GM18511 (cell line): ENCODE data around the gene MANF.
"Not testable (repeated sequence)": the region's sequence is repeated elsewhere in the genome, so short reads cannot be mapped to it uniquely, and the experiment has no call there.

Source experiments
- ATAC-seq: cut with Tn5 transposase; IDR thresholded peaks from one replicate; pipeline ENCODE4 v1.9.1; 2021; ENCODE audit warnings: mild to moderate bottlenecking, moderate library complexity; ENCODE audit not compliant: unreplicated experiment

Gene MANF

DNA sequence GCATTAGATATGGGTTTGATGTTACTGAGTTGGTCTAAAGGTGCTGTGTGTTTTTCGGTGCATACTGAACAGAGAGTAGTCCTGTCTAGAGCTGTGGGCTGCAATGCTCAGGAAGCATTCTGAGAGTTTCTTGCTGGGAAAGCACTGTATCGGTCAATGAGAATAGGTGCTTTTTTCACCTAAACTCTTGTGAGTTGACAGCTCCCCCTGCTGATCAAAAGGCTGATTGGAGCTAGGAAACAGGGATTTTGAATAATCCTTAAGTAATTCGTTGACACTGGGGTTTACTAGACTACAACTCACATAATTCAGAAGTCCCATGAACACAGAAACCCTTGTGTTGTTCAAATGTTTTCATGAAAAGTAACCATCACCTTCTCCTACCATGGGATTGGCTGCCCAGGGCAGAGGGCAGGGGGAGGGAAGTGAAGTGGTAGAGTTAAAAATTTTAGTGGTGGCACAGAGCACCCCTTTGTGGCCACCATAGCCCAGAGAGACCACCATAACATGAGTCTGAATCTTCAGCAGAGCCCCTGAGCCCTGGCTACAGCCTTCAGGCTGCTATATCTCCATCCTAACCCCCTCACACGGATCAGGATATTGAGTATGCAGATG lies 13.0 kb upstream of the MANF start:
- no peak for ATAC-seq

DNA sequence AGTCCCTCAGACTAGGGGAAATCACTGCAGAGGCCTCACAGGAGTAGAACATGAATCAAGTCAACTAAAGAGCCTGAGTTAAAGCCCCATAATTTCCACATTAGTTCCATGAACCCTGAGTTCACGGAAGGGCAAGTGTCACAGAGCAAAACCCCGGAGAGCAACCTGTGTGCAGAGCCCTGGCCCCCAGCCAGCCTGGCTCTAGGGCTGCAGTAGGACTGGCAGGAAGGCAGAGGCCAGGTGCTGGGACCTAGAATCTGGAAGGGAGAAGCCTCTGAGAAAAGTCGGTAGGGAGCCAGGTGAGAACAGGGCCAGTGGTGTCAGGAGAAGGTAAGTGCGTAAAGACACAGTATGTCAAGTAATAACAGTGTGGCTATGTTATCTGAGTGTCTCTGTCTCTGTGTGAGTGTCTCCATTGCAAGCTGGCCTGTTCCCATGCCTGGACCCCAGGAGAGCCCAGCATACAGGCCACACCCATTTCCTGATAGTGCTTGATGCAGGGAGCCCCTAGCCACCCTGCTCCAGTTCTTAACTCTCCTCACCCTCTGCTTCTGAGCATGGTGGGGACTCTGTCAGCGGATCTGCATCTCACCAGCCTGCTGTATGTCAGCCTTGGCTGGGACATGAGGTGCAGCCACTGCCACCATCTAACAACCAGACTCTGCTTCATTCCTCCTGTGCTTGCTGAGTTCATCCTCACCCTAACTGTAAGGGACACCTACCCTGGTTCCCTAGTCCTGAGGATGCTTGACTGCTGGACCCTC lies 11.3 kb upstream of the MANF start:
- ATAC-seq: no peak

DNA sequence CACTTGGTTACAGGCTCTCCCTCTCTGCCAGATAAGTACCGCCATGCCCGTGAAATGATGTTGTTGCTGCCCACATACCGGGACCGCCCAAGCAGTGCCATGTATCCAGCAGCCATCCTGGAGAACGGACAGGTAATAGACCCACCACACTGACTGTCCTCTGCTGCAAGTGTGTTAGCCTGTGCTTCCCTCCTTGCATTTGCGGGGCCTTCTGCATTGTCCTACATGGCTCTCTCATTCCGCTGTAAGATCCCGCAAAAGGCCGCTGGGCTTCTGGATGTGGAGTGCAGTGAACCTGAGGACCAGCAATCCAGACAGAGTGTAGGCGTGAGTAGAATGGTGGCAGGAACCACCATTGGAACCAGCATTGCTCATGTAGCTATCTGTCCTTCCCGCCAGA lies 10.6 kb upstream of the MANF start:
- no peak for ATAC-seq

DNA sequence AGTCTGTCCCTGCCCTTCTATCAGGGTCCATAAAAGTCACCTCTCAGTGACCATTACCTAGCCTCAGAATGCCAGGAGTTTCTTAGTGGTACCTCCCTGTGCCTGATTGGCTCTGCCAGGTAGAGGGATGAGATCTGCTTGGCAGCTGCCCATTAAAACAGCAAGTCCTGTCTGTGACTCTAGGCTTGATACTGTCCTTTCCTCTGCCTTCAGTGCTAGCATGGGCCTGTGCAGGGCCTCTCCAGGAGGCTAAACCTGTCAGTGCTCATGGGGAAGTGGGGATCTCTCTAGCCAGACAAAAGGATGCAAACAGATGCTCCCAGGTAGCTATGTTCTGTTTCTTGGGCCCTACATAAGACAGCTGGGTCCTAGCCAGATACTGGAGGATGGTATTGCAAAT lies 10.0 kb upstream of the MANF start:
- ATAC-seq: no peak

DNA sequence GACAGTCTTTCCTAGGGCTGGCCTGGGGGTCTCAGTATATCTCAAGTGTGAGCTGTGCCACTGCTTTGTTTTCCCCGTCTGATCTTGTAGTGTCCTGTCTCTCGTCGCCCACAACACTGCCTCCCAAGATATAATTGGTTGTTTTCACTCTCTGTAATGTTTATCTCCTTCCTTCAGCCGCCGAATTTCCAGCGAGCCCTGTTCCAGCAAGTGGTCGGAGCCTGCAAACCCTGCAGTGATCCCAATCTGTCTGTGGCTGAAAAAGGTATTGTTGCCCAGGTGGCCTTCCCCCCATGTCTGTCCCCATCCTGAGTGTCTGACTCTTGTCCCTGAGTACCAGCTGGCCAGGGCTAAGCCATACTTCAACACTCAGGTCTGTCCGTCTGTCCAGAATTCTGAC lies 9.5 kb upstream of the MANF start:
- ATAC-seq: no peak

DNA sequence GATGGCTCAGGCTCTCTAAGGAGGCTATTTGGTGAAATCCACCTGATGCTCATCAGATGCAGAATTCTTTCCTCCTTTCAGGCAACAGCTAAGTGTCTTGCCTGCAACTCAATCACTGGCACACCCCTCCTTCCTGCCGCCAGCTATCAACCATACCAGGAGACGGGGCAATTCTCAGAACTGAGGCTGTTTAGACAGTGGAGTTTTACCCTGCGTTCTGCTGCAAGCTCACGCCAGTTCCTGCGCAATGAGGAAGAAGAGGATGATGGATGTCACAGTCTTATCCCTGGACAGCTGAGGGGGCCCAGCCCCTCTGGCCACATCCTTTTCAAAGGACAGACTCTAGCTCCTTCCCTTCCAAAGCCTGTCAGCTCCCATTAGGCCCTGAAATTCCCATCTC lies 7.0 kb upstream of the MANF start:
- ATAC-seq: no peak

DNA sequence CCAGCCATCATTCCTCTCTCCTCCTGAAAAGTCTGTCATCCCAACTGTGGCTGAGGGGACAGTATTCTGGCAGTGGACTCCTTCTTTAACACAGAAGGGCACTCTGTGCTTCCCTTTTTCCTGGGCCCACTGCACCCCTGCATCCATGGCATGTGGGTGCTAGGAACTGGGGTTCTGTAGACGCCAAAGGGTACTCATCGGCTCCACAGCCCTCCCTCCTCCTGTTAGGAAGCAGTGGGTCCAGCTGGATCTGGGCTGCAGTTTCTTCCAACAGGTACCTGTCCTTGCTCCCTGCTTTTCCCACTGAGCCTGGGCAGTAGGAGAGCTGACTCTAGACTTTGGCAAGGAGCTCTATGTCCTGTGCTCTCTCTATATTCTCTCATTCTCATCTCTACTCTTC lies 6.4 kb upstream of the MANF start:
- ATAC-seq: no peak

DNA sequence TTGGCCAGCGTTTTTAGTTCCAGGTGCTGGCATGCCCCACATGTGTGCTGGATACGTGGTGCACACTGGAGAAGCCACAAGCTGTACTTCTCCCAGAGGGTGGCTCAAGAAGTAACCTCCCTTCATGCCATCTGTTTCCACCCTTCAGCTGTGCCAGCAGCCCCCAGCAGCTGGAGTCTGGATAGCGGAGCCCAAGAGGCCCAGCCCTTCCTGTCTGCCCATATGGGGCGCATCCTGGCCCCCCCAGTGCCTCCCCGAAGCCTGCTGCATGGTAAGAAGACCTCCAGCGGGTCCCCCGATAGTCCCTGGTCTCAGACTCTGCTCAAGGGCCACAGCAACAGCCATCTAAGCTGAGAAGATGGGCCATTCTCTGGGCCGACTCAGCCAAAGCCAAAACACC lies 5.8 kb upstream of the MANF start:
- ATAC-seq: no peak

DNA sequence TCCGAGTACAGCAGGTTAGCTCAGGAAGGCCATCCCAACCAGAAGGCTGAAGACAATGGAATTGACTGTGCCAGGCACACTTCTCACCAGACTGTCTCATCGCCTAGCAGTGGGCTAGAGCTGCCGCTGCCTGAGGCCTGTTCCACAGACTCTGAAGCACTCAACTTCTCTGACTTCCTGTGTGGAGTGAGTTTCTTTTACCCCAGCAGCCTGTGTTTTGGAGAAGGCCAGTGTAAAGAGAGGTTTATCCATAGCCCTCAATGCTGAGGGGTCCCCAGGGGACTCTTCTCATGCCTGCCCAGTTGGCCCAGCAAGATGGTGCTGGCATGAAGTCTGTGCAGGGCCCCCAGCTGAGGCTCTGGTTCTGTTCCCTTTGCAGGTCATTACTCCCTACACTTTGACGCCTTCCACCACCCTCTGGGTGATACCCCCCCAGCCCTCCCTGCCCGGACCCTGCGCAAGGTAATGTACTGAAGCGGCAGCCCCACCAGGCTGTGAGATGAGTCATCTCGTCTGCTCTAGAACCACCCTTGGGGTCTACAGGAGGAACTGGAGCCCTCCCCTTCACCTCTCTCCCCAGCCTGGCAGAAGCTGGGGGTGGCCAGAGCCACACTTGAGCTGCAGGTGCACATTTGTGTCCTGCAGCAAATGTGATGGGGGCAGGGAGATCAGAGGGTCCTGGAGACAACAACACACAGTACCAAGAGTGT lies 5.2 kb upstream of the MANF start:
- ATAC-seq: no peak

DNA sequence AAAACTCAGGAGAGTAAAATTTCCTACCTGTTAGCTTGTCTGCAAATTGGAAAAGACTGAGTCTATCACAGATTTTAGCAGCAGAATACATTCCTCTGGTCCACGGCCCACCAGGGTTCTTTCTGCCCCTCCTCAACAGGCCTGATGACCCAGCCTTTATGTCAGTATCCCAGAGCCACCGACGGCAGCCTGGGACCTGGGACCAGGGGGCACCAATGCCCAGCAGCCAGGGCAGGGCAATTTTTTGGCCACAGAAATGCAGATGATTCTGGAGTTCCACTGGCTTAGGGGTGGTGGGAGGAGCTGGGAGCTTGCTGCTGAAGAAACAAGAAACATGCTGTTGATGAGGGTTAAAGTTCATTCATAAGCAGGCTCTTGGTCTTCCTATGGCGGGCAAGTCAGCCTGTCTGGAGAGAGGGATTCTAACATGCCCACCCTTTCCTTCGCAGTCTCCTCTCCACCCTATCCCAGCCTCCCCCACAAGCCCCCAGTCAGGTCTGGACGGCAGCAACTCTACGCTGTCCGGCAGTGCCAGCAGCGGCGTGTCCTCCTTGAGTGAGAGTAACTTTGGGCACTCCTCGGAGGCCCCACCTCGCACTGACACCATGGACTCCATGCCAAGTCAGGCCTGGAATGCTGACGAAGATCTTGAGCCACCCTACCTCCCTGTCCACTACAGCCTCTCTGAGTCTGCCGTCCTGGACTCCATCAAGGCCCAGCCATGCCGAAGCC lies 4.3 kb upstream of the MANF start:
- no peak for ATAC-seq

DNA sequence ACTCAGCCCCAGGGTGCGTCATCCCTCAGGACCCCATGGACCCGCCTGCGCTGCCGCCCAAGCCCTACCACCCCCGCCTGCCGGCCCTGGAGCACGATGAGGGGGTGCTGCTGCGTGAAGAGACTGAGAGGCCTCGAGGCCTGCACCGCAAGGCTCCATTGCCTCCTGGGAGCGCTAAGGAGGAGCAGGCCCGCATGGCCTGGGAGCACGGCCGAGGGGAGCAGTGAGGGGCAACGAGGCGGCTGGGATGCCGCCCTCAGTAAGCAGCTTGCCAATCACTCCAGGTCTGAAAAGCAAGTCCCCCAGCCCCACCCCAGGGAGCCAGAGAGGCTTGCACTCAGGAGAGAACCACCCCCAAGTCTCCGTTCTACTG lies 3.8 kb upstream of the MANF start:
- no peak for ATAC-seq

DNA sequence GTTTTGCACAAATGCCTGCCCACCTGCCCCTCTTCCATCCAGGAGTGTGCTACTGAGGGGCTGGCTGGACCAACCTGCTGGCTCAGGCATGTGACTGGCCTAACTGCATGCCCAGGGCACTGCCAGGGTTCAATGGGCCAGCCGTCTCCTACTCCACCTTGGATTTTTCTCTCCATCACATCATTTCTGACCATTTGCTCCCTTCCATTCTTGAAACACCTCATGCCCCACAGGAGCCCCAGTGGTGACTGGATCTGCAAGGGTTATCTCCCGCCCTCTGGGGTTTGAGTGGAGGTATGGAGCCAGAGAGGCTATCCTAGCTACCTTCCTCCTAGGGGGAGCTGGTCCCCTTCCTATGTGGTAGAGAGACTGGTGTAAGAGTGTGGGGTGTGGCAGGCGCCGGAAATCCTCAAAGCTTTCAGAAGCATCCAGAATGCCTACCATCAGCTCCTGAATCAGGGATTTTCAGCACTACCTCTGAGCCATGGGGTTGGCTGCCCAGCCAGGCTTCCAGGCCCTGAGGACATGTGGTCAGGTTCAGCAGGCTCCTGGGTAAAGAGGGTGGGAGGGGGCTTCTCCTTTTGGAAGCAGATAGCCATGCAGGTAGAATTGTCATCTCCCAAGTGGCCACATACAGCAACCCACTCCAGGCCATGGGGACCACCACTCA lies 2.9 kb upstream of the MANF start:
- ATAC-seq: no peak

DNA sequence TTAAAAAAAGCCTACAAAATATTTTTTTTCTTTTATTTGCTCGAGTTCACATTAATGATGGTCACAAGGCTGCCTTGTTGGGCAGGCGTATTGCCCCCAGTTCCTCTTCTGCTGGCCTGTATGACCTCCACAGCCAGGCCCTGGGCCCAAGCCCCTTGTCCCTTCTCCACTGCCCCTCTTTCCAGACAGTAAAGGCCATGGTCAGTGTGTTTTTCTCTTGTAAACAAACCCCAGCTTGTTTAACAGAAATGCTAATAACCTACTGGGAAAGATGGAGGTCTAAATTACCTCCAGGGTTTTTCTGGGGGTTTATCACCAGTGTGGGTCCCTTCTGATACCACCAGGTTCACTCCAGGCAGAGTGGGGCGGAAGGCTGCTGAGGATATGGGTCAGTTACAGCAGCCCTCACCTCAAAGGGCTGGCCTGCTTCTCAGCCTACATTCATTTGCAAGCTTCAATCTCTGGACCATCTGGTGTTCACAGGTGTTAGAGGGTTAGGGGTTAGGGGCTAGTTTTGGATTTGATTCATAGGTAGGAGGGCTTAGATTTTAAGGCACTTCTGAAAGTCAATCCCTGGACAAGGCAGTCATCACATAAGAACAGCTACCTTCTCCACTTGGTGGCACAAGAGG lies 2.0 kb upstream of the MANF start:
- no peak for ATAC-seq

DNA sequence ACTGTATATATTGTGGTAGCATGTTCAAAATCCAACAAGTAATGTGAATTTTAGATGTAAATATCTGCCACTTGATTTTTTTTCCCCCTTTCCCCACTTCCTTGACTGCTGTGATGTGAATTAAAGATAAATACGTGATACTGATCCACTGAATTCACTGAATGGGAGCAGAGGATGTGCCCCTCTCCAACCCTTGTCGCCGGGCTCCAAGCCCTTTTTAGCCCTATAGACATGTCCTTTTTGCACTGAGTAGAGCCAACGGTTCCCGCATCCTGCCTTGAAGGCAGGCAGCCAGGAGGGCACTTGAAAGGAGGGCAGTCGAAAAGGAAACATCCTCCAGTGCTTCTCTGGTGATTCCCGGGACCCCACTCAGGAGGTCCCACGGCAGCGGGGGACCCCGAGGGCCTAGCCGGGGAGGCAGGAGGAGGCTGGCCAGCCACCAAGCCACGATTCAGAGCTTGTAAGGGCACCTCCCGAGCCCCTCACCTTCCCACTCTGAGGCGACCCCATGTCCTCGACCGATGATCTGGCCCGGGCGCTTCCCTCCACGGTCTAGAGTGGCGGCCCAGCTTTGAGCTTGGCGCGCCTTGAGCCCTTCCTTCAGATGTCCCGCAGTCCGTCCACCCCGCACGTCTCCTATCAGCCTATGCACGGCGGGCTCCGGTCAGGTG lies 901 bp upstream of the MANF start:
- peak; percentile 34 for ATAC-seq

DNA sequence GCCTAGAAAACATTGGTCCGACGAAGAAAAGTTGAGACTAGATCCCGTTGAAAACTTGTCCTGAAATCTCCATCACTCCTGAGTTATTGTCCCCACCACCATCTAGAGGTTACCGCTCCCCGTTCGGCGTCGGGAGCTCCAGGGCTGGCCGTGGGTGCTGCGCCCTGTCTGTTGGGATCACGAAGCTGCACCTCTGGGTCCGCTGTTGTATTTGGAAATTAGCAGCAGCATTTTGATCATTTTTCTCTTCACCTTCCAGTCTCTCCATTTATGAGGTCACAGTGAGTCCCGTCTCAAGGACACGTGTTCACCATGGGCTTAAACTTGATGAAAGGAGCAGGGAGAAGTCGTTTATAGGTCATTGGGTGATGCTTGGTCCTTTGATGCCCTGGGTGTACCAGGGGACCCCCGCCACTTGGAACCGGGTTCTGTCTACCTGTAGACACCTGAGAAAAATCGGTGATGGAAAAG lies 565 bp downstream of the MANF start:
- no peak for ATAC-seq

DNA sequence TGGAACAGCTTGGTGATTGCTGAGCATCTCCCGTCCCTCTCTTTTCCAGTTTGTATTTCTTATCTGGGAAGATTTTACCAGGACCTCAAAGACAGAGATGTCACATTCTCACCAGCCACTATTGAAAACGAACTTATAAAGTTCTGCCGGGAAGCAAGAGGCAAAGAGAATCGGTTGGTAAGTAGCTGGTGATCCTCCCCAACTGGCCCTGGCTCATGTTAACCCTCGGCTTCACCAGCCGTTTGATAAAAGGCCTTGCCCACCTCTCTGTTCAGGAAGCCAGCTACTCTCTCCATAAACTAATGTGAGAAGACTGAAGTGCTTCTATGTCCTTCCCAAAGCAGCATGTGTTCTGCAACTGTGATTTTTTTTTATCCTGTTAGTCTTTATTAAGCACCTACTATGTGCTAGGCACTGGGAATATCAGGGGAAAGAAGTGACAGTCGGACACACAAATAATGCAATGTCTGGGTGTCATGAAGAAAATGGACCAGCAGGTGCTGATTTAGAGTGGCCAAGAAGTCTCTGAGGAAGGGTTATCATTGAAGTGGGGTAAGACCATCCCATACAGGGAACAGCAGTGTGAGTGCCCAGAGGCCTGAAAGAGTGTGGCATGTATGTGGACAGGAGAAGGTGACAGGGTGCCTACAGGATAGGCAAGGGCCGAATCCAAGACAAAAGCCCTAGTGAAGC lies 1.2 kb downstream of the MANF start:
- no peak for ATAC-seq

DNA sequence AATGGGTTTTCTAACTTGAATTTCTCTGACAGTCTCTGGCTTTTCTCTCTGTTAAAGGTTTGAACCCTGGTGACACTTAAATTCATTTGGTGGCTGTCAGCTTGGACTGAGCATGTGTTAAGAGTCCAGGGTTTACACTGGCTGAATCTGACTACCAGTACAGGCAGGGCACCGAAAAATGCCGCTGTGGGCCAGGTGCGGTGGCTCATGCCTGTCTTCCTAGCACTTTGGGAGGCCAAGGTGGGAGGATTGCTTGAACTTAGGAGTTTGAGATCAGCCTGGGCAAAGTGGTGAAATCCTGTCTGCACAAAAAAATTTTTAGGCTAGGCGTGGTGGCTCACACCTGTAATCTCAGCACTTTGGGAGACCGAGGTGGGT lies 1.8 kb downstream of the MANF start:
- ATAC-seq: no peak

DNA sequence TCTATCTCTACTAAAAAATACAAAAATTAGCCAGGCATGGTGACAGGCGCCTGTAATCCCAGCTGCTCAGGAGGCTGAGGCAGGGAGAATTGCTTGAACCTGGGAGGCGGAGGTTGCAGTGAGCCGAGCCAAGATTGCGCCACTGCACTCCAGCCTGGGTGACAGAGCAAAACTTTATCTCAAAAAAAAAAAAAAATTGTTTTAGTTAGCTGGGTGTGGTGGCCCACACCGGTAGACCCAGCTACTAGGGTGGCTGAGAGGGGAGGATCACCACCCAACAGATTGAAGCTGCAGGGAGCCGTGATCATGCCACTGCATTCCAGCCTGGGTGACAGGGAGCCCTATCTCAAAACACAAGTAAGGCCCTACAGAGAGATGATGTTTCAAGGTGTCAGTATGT lies 2.2 kb downstream of the MANF start:
- not testable (repeated sequence) for ATAC-seq

DNA sequence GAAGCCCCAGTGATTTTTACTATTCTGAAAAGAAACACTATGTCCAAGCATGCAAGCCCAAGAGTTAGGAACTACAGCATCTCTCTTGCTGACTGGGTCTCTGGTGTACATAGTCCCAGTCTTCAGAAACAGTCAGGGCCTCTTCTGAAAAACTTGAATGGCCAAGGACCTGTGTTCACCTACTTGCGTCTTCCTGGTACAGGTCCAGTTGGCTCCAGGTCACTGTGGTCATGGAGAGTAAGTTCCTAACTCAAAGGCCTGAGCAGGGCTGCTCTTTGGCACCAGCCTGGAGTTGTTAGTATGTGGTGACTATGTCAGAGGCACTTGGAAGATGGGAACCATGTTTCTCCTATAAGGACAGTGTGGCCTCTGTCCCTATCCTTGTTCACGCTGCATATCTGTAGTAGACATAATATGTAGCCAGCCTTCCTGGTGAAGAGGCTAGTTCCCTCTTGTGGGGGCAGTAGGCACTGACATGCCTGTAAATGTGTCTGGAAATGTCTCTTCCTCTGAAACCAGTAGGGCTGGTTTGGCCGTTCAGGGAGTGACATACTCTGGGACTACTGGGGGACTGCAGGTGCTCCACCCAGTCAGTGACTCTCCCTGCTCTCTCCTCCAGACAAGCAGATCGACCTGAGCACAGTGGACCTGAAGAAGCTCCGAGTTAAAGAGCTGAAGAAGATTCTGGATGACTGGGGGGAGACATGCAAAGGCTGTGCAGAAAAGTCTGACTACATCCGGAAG lies 3.4 kb downstream of the MANF start:
- no peak for ATAC-seq
